ENCODE data around the gene CCDC40. TPM values are rescaled to one million over a fixed set of nuclear protein-coding genes. Genes with fewer than 3 reads are reported as not detected.

CCDC40 gene
- total RNA-seq, 1 donor from 2014 or later: 29.6 TPM

- H3K4me1 Mint-ChIP-seq (ENCODE audit: unreplicated experiment): peaks cover 4% of the 10 kb centered on the region
- TF ChIP-seq CTCF (conservative IDR thresholded peaks at IDR 0.05): no peak
- H3K27ac Mint-ChIP-seq: no peak overlapping the region
- H3K36me3 Mint-ChIP-seq: no peaks in the 10 kb centered on the region
- no peaks in the 10 kb centered on the region for H3K27me3 Mint-ChIP-seq
- DNase-seq (ENCODE audit: extremely low spot score, unreplicated experiment): no peak
- no peak overlapping the region for H3K4me3 Mint-ChIP-seq
- no peaks in the 10 kb centered on the region for H3K9me3 Mint-ChIP-seq
These were observed 58.8 kb downstream of the CCDC40 start for GRCh38 chr17:80095038-80095843.

- H3K27me3 Mint-ChIP-seq: no peaks in the 10 kb centered on the region
- no peak for DNase-seq (ENCODE audit: extremely low spot score, unreplicated experiment)
- no peak overlapping the region for H3K4me3 Mint-ChIP-seq
- no peaks in the 10 kb centered on the region for H3K9me3 Mint-ChIP-seq
- H3K27ac Mint-ChIP-seq: no peak overlapping the region
- H3K4me1 Mint-ChIP-seq (ENCODE audit: unreplicated experiment): peaks cover 8% of the 10 kb centered on the region
- TF ChIP-seq CTCF (conservative IDR thresholded peaks at IDR 0.05): no peak
- no peaks in the 10 kb centered on the region for H3K36me3 Mint-ChIP-seq
These were observed 59.5 kb downstream of the CCDC40 start for GRCh38 chr17:80095844-80096475.

GRCh38 chr17:80096561-80097021 is 60.1 kb downstream of the CCDC40 start:
- Mint-ChIP-seq H3K27me3 (no peaks in the 10 kb centered on the region), H3K36me3 (no peaks in the 10 kb centered on the region), H3K4me1 (ENCODE audit: unreplicated experiment) (peaks cover 9% of the 10 kb centered on the region), H3K9me3 (no peaks in the 10 kb centered on the region), H3K27ac (no peak overlapping the region), H3K4me3 (no peak overlapping the region)
- DNase-seq (ENCODE audit: extremely low spot score, unreplicated experiment): no peak
- TF ChIP-seq CTCF (conservative IDR thresholded peaks at IDR 0.05): no peak

GRCh38 chr17:80097127-80097621 is 60.7 kb downstream of the CCDC40 start:
- Mint-ChIP-seq H3K36me3 (no peaks in the 10 kb centered on the region), H3K27ac (no peak overlapping the region), H3K27me3 (no peaks in the 10 kb centered on the region), H3K9me3 (no peaks in the 10 kb centered on the region), H3K4me3 (no peak overlapping the region), H3K4me1 (ENCODE audit: unreplicated experiment) (peaks cover 12% of the 10 kb centered on the region)
- DNase-seq (ENCODE audit: extremely low spot score, unreplicated experiment): no peak
- TF ChIP-seq CTCF (conservative IDR thresholded peaks at IDR 0.05): no peak

- Mint-ChIP-seq H3K27me3 (no peaks in the 10 kb centered on the region), H3K27ac (no peak overlapping the region)
These were observed 61.6 kb downstream of the CCDC40 start for GRCh38 chr17:80097844-80098691.

More at GRCh38 chr17:80097844-80098691, 61.6 kb downstream of the CCDC40 start:
- H3K4me3 Mint-ChIP-seq: peak overlapping the region; percentile 44
- H3K4me1 Mint-ChIP-seq (ENCODE audit: unreplicated experiment): peaks cover 13% of the 10 kb centered on the region
- H3K9me3 Mint-ChIP-seq: no peaks in the 10 kb centered on the region
- no peak for DNase-seq (ENCODE audit: extremely low spot score, unreplicated experiment)
- no peak for TF ChIP-seq CTCF (conservative IDR thresholded peaks at IDR 0.05)
- no peaks in the 10 kb centered on the region for H3K36me3 Mint-ChIP-seq

Data from type B pancreatic cell (in vitro differentiated cells).